ENCODE results near the gene NUSAP1.
A peak's percentile ranks its signal among the peaks of the same experiment; 100 is the strongest.

Gene NUSAP1

GRCh38 chr15:41411031-41411430 is 78.3 kb downstream of the NUSAP1 start:
- no peak overlapping the region for H3K9ac ChIP-seq (ENCODE audit: low read length)
- H3K27ac ChIP-seq (ENCODE audit: low read depth, low read length), result no peak overlapping the region
- H3K9me3 ChIP-seq (ENCODE audit: insufficient read depth, low read depth, low read length), result no peaks in the 10 kb centered on the region
- H3K18ac ChIP-seq (ENCODE audit: low read length), result no peak overlapping the region
- no peak overlapping the region for H4K12ac ChIP-seq (ENCODE audit: low read depth, low read length)
- no peak overlapping the region for H2BK12ac ChIP-seq (ENCODE audit: low read length)
- H2BK120ac ChIP-seq (ENCODE audit: insufficient read depth, low read length, poor library complexity), result no peak overlapping the region
- no peak overlapping the region for H2AK5ac ChIP-seq (ENCODE audit: low read length)
- H3K4me2 ChIP-seq (ENCODE audit: low read length), result no peak overlapping the region
- H3K36me3 ChIP-seq (ENCODE audit: control insufficient read depth in 1 of 2, insufficient read depth in 2 of 2, low read length in 2 of 2), result no peaks in the 10 kb centered on the region
- no peak overlapping the region for H3K4me3 ChIP-seq (ENCODE audit: low read depth, low read length)
- no peak overlapping the region for H3K14ac ChIP-seq (ENCODE audit: low read length)
- no peaks in the 10 kb centered on the region for H3K79me2 ChIP-seq (ENCODE audit: control insufficient read depth, insufficient read depth, low read length, poor library complexity)
- no peaks in the 10 kb centered on the region for H3K27me3 ChIP-seq (ENCODE audit: insufficient read depth, low read length)
- H3K4ac ChIP-seq (ENCODE audit: low read depth, low read length), result no peak overlapping the region
- H4K8ac ChIP-seq (ENCODE audit: low read depth, low read length), result no peak overlapping the region
- no peak for DNase-seq
- no peak overlapping the region for H4K91ac ChIP-seq (ENCODE audit: low read depth, low read length)
- no peak overlapping the region for H2BK5ac ChIP-seq (ENCODE audit: low read depth, low read length, poor library complexity)
- H3K23ac ChIP-seq (ENCODE audit: low read length), result no peak overlapping the region
- no peaks in the 10 kb centered on the region for H3K79me1 ChIP-seq (ENCODE audit: low read length)
- H2AFZ ChIP-seq (ENCODE audit: insufficient read depth, low read length, poor library complexity), result no peak overlapping the region
- WGBS (ENCODE audit: extremely low coverage, insufficient coverage, insufficient read length), result no CpG with 5 or more reads among the region's 2 CpGs
- H3K4me1 ChIP-seq (ENCODE audit: control insufficient read depth in 1 of 2, insufficient read depth in 2 of 2, low read length in 2 of 2), result peaks cover 2 to 5% of the 10 kb centered on the region in 2 experiments

- DNase-seq, result no peak
- no peak overlapping the region for H3K4me2 ChIP-seq (ENCODE audit: low read length)
- H2BK5ac ChIP-seq (ENCODE audit: low read depth, low read length, poor library complexity), result no peak overlapping the region
- H3K27me3 ChIP-seq (ENCODE audit: insufficient read depth, low read length), result no peaks in the 10 kb centered on the region
- H2AK5ac ChIP-seq (ENCODE audit: low read length), result no peak overlapping the region
- H3K4me3 ChIP-seq (ENCODE audit: low read depth, low read length), result no peak overlapping the region
- H2AFZ ChIP-seq (ENCODE audit: insufficient read depth, low read length, poor library complexity), result no peak overlapping the region
- H3K79me2 ChIP-seq (ENCODE audit: control insufficient read depth, insufficient read depth, low read length, poor library complexity), result peaks cover 1% of the 10 kb centered on the region
- no peak overlapping the region for H4K91ac ChIP-seq (ENCODE audit: low read depth, low read length)
- no peaks in the 10 kb centered on the region for H3K79me1 ChIP-seq (ENCODE audit: low read length)
- no peak overlapping the region for H3K4ac ChIP-seq (ENCODE audit: low read depth, low read length)
- H3K9ac ChIP-seq (ENCODE audit: low read length), result no peak overlapping the region
- no peak overlapping the region for H3K18ac ChIP-seq (ENCODE audit: low read length)
- no peak overlapping the region for H2BK12ac ChIP-seq (ENCODE audit: low read length)
- H3K14ac ChIP-seq (ENCODE audit: low read length), result no peak overlapping the region
- H3K9me3 ChIP-seq (ENCODE audit: insufficient read depth, low read depth, low read length), result no peaks in the 10 kb centered on the region
- no peak overlapping the region for H3K23ac ChIP-seq (ENCODE audit: low read length)
- H4K12ac ChIP-seq (ENCODE audit: low read depth, low read length), result no peak overlapping the region
- no CpG with 5 or more reads among the region's 3 CpGs for WGBS (ENCODE audit: extremely low coverage, insufficient coverage, insufficient read length)
- no peaks in the 10 kb centered on the region for H3K36me3 ChIP-seq (ENCODE audit: control insufficient read depth in 1 of 2, insufficient read depth in 2 of 2, low read length in 2 of 2)
- H2BK120ac ChIP-seq (ENCODE audit: insufficient read depth, low read length, poor library complexity), result no peak overlapping the region
- H3K27ac ChIP-seq (ENCODE audit: low read depth, low read length), result no peak overlapping the region
- no peak overlapping the region for H4K8ac ChIP-seq (ENCODE audit: low read depth, low read length)
- peaks cover 2 to 7% of the 10 kb centered on the region in 2 experiments for H3K4me1 ChIP-seq (ENCODE audit: control insufficient read depth in 1 of 2, insufficient read depth in 2 of 2, low read length in 2 of 2)
These were observed 78.8 kb downstream of the NUSAP1 start for GRCh38 chr15:41411441-41411840.

GRCh38 chr15:41416128-41416741 is 83.6 kb downstream of the NUSAP1 start:
- Histone ChIP-seq H4K8ac (ENCODE audit: low read depth, low read length) (peak overlapping the region; percentile 95), H3K4me1 (ENCODE audit: control insufficient read depth in 1 of 2, insufficient read depth in 2 of 2, low read length in 2 of 2) (peaks cover 1 to 2% of the 10 kb centered on the region in 2 experiments), H2AK5ac (ENCODE audit: low read length) (no peak overlapping the region), H3K9ac (ENCODE audit: low read length) (peak overlapping the region; percentile 94), H3K9me3 (ENCODE audit: insufficient read depth, low read depth, low read length) (peaks cover 1% of the 10 kb centered on the region), H3K14ac (ENCODE audit: low read length) (peak overlapping the region; percentile 83), H3K4me3 (ENCODE audit: low read depth, low read length) (peak overlapping the region; percentile 78), H3K18ac (ENCODE audit: low read length) (peak overlapping the region; percentile 89), H2BK12ac (ENCODE audit: low read length) (no peak overlapping the region), H3K4me2 (ENCODE audit: low read length) (peak overlapping the region; percentile 100), H3K27ac (ENCODE audit: low read depth, low read length) (peak overlapping the region; percentile 13), H2BK120ac (ENCODE audit: insufficient read depth, low read length, poor library complexity) (no peak overlapping the region), H2AFZ (ENCODE audit: insufficient read depth, low read length, poor library complexity) (peak overlapping the region; percentile 48), H4K91ac (ENCODE audit: low read depth, low read length) (peak overlapping the region; percentile 7), H3K36me3 (ENCODE audit: control insufficient read depth in 1 of 2, insufficient read depth in 2 of 2, low read length in 2 of 2) (no peaks in the 10 kb centered on the region), H2BK5ac (ENCODE audit: low read depth, low read length, poor library complexity) (peak overlapping the region; percentile 34), H3K23ac (ENCODE audit: low read length) (no peak overlapping the region), H3K27me3 (ENCODE audit: insufficient read depth, low read length) (no peaks in the 10 kb centered on the region), H4K12ac (ENCODE audit: low read depth, low read length) (peak overlapping the region; percentile 45), H3K79me1 (ENCODE audit: low read length) (peaks cover 7% of the 10 kb centered on the region), H3K79me2 (ENCODE audit: control insufficient read depth, insufficient read depth, low read length, poor library complexity) (peaks cover 14% of the 10 kb centered on the region), H3K4ac (ENCODE audit: low read depth, low read length) (no peak overlapping the region)
- DNase-seq, result no peak
- no CpG with 5 or more reads among the region's 20 CpGs for WGBS (ENCODE audit: extremely low coverage, insufficient coverage, insufficient read length)

GRCh38 chr15:41416742-41417417 is 84.2 kb downstream of the NUSAP1 start, which contains the start of gene RTF1:
Gene RTF1 (plus strand): TSS chr15:41417095. CDS start chr15:41417116, 21 bp downstream.
- peak within 1 kb of the TSS; percentile 90 for H3K4ac ChIP-seq (ENCODE audit: low read depth, low read length)
- no peak within 1 kb of the TSS for H2AK5ac ChIP-seq (ENCODE audit: low read length)
- H3K4me3 ChIP-seq (ENCODE audit: low read depth, low read length), result peak within 1 kb of the TSS; percentile 98
- peak within 1 kb of the TSS; percentile 83 for H3K14ac ChIP-seq (ENCODE audit: low read length)
- H3K4me2 ChIP-seq (ENCODE audit: low read length), result peak within 1 kb of the TSS; percentile 100
- peaks cover 7% of the 10 kb centered on the region for H3K79me1 ChIP-seq (ENCODE audit: low read length)
- peak within 1 kb of the TSS; percentile 94 for H3K9ac ChIP-seq (ENCODE audit: low read length)
- H3K27me3 ChIP-seq (ENCODE audit: insufficient read depth, low read length), result no peaks in the 10 kb centered on the region
- no CpG with 5 or more reads among the region's 74 CpGs for WGBS (ENCODE audit: extremely low coverage, insufficient coverage, insufficient read length)
- peaks cover 16% of the 10 kb centered on the region for H3K79me2 ChIP-seq (ENCODE audit: control insufficient read depth, insufficient read depth, low read length, poor library complexity)
- no peaks in the 10 kb centered on the region for H3K36me3 ChIP-seq (ENCODE audit: control insufficient read depth in 1 of 2, insufficient read depth in 2 of 2, low read length in 2 of 2)
- peak within 1 kb of the TSS; percentile 71 for H4K12ac ChIP-seq (ENCODE audit: low read depth, low read length)
- peaks cover 1% of the 10 kb centered on the region for H3K9me3 ChIP-seq (ENCODE audit: insufficient read depth, low read depth, low read length)
- H2BK120ac ChIP-seq (ENCODE audit: insufficient read depth, low read length, poor library complexity), result peak within 1 kb of the TSS; percentile 76
- H2BK5ac ChIP-seq (ENCODE audit: low read depth, low read length, poor library complexity), result peak within 1 kb of the TSS; percentile 76
- H2BK12ac ChIP-seq (ENCODE audit: low read length), result no peak within 1 kb of the TSS
- no peak within 1 kb of the TSS for H3K23ac ChIP-seq (ENCODE audit: low read length)
- peaks cover 1 to 2% of the 10 kb centered on the region in 2 experiments for H3K4me1 ChIP-seq (ENCODE audit: control insufficient read depth in 1 of 2, insufficient read depth in 2 of 2, low read length in 2 of 2)
- H4K91ac ChIP-seq (ENCODE audit: low read depth, low read length), result peak within 1 kb of the TSS; percentile 45
- peak within 1 kb of the TSS; percentile 92 for H3K18ac ChIP-seq (ENCODE audit: low read length)
- H2AFZ ChIP-seq (ENCODE audit: insufficient read depth, low read length, poor library complexity), result peak within 1 kb of the TSS; percentile 68
- peak; percentile 85 to 96 for DNase-seq
- peak within 1 kb of the TSS; percentile 95 for H4K8ac ChIP-seq (ENCODE audit: low read depth, low read length)
- H3K27ac ChIP-seq (ENCODE audit: low read depth, low read length), result peak within 1 kb of the TSS; percentile 43
